ENCODE results near the gene TEX2. TPM values are rescaled to one million over a fixed set of nuclear protein-coding genes. Genes with fewer than 3 reads are reported as not detected.
"Not testable (repeated sequence)": the region's sequence is repeated elsewhere in the genome, so short reads cannot be mapped to it uniquely, and the experiment has no call there.

TEX2 gene
- total RNA-seq, 1 experiment from 2014 or later, result 27.9 TPM

DNA sequence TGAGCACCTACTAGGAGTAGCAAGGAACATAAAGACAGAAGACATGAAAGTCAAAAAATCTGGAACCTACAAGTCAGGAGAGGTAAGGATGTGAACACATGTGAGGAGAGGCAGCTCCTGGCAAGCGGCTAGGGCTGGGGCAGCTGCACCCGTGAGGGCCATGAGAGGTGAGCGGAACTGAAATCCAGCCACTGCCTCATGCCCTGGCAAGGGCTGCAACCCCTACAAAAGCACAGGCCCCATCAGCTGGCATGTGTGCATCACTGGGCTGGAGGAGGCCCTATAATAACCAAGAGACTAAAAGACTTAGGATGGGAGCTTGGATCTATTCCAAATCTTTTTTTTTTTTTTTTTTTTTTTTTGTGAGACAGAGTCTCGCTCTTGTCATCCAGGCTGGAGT, 92.8 kb downstream of the TEX2 start:
- no peaks in the 10 kb centered on the region for H3K36me3 ChIP-seq (ENCODE audit: low read depth)
- H3K27me3 ChIP-seq (ENCODE audit: insufficient read depth, low read depth), result no peaks in the 10 kb centered on the region
- no peak overlapping the region for H3K4me3 ChIP-seq
- no peaks in the 10 kb centered on the region for H4K20me1 ChIP-seq (ENCODE audit: insufficient read depth)
- TF ChIP-seq EZH2 (IDR thresholded peaks at IDR 0.05; ENCODE audit: low read depth), result no peak
- TF ChIP-seq, protein P1, sequence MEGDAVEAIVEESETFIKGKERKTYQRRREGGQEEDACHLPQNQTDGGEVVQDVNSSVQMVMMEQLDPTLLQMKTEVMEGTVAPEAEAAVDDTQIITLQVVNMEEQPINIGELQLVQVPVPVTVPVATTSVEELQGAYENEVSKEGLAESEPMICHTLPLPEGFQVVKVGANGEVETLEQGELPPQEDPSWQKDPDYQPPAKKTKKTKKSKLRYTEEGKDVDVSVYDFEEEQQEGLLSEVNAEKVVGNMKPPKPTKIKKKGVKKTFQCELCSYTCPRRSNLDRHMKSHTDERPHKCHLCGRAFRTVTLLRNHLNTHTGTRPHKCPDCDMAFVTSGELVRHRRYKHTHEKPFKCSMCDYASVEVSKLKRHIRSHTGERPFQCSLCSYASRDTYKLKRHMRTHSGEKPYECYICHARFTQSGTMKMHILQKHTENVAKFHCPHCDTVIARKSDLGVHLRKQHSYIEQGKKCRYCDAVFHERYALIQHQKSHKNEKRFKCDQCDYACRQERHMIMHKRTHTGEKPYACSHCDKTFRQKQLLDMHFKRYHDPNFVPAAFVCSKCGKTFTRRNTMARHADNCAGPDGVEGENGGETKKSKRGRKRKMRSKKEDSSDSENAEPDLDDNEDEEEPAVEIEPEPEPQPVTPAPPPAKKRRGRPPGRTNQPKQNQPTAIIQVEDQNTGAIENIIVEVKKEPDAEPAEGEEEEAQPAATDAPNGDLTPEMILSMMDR (conservative IDR thresholded peaks at IDR 0.05), result no peak
- ChIA-PET POLR2A (ENCODE audit: unreplicated experiment) (interaction anchor here (0.5 kb wide), 1 partner anchor 11 kb away, joined by 3 read pairs; no protein-coding TSS in a partner anchor), CTCF (interaction anchor here (0.6 kb wide), 1 partner anchor 112 kb away, joined by 6 read pairs; no protein-coding TSS in a partner anchor)
- no peak overlapping the region for H3K4me2 ChIP-seq
- H3K9me2 ChIP-seq (ENCODE audit: insufficient read depth), result no peaks in the 10 kb centered on the region
- no peak overlapping the region for H3K27ac ChIP-seq
- no peaks in the 10 kb centered on the region for H3K9me3 ChIP-seq (ENCODE audit: insufficient read depth, low read depth)
- no peaks in the 10 kb centered on the region for H3K4me1 ChIP-seq (replicated peaks; ENCODE audit: insufficient read depth)
- no peak for DNase-seq
- BruUV-seq (replicated peaks), result no TSS peak
- H2AFZ ChIP-seq, result no peak overlapping the region
- H3F3A ChIP-seq (ENCODE audit: insufficient read depth, low read depth), result no peaks in the 10 kb centered on the region
- intact Hi-C loops (cut with micrococcal nuclease; ENCODE audit: unreplicated experiment), result no loop called here
- no peaks in the 10 kb centered on the region for H3K79me2 ChIP-seq (ENCODE audit: low read depth)

DNA sequence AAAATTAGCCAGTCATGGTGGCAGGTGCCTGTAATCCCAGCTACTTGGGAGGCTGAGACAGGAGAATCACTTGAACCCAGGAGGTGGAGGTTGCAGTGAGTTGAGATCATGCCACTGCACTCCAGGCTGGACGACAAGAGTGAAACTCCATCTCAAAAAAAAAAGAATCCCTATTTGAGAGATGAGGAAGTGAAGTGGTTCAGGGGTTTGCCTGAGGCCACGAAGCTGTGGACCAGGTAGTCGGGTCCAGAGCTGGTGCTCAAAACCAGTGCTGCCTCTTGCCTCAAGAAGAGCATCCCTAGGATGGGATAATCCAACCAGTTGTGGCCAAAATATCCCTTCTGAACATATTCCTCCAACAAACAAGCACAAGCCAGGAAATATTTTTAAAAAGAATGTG, 95.4 kb downstream of the TEX2 start:
- H2AFZ ChIP-seq; H3K27me3 ChIP-seq (ENCODE audit: insufficient read depth, low read depth); H4K20me1 ChIP-seq (ENCODE audit: insufficient read depth); H3K4me2 ChIP-seq; BruUV-seq (replicated peaks); H3K4me3 ChIP-seq; H3K4me1 ChIP-seq (replicated peaks; ENCODE audit: insufficient read depth); CTCF ChIA-PET; H3K9me3 ChIP-seq (ENCODE audit: insufficient read depth, low read depth); DNase-seq; H3K27ac ChIP-seq; H3F3A ChIP-seq (ENCODE audit: insufficient read depth, low read depth); POLR2A ChIA-PET (ENCODE audit: unreplicated experiment); H3K79me2 ChIP-seq (ENCODE audit: low read depth); H3K9me2 ChIP-seq (ENCODE audit: insufficient read depth); intact Hi-C loops (cut with micrococcal nuclease; ENCODE audit: unreplicated experiment); H3K36me3 ChIP-seq (ENCODE audit: low read depth): not testable (repeated sequence)

GRCh38 chr17:64166876-64167275, 96.2 kb downstream of the TEX2 start:
- H3F3A ChIP-seq (ENCODE audit: insufficient read depth, low read depth), result no peaks in the 10 kb centered on the region
- ChIA-PET POLR2A (ENCODE audit: unreplicated experiment) (no interaction called here), CTCF (no interaction called here)

More at GRCh38 chr17:64166876-64167275, 96.2 kb downstream of the TEX2 start:
- Histone ChIP-seq H2AFZ (no peak overlapping the region), H3K4me1 (replicated peaks; ENCODE audit: insufficient read depth) (no peaks in the 10 kb centered on the region), H3K27me3 (ENCODE audit: insufficient read depth, low read depth) (no peaks in the 10 kb centered on the region), H3K4me3 (no peak overlapping the region), H3K27ac (no peak overlapping the region), H3K4me2 (no peak overlapping the region), H3K36me3 (ENCODE audit: low read depth) (no peaks in the 10 kb centered on the region), H3K9me2 (ENCODE audit: insufficient read depth) (no peaks in the 10 kb centered on the region), H4K20me1 (ENCODE audit: insufficient read depth) (no peaks in the 10 kb centered on the region), H3K9me3 (ENCODE audit: insufficient read depth, low read depth) (no peaks in the 10 kb centered on the region), H3K79me2 (ENCODE audit: low read depth) (no peaks in the 10 kb centered on the region)
- no TSS peak for BruUV-seq (replicated peaks)
- intact Hi-C loops (cut with micrococcal nuclease; ENCODE audit: unreplicated experiment), result no loop called here
- TF ChIP-seq, protein P1 (conservative IDR thresholded peaks at IDR 0.05), result no peak
- no peak for TF ChIP-seq EZH2 (IDR thresholded peaks at IDR 0.05; ENCODE audit: low read depth)
- no peak for DNase-seq

Data from PC-9 (cell line).